DOHH2 (cell line): ENCODE measurements around the gene RHOT2.

Experiments
- H3F3A ChIP-seq: fragments of 200-600 bp; sonication (generic), shearing (Covaris generic); 2 replicates; pipeline ENCODE4 v1.6.0; 2016; ENCODE audit warnings: antibody characterized with exemption, mild to moderate bottlenecking; ENCODE audit not compliant: control insufficient read depth, insufficient read depth
- H3K27ac ChIP-seq: fragments of 200-600 bp; sonication (generic); 2 replicates; pipeline ENCODE4 v1.5.1; 2014; ENCODE audit warnings: low read depth, mild to moderate bottlenecking, low read length, moderate library complexity
- H3K27me3 ChIP-seq: fragments of 200-600 bp; sonication (generic); 2 replicates; pipeline ENCODE4 v1.6.1; 2014; ENCODE audit warnings: mild to moderate bottlenecking, low read length, mixed read lengths; ENCODE audit not compliant: control insufficient read depth
- H3K36me3 ChIP-seq: fragments of 200-600 bp; sonication (generic); 2 replicates; pipeline ENCODE4 v1.6.1; 2014; ENCODE audit warnings: mild to moderate bottlenecking, low read length, moderate library complexity, mixed read lengths; ENCODE audit not compliant: control insufficient read depth
- H3K4me1 ChIP-seq: fragments of 200-600 bp; sonication (generic); 2 replicates; pipeline ENCODE4 v1.6.1; 2014; ENCODE audit warnings: mild to moderate bottlenecking, low read length, mixed read lengths; ENCODE audit not compliant: control insufficient read depth
- H3K4me2 ChIP-seq: fragments of 200-600 bp; sonication (generic); 2 replicates; pipeline ENCODE4 v1.6.0; 2014; ENCODE audit warnings: mild to moderate bottlenecking, low read length, moderate library complexity
- H3K4me3 ChIP-seq: fragments of 200-600 bp; sonication (generic); 2 replicates; pipeline ENCODE4 v1.5.1; 2014; ENCODE audit warnings: mild to moderate bottlenecking, low read length, mixed read lengths
- H3K79me2 ChIP-seq: fragments of 200-600 bp; sonication (generic); 2 replicates; pipeline ENCODE4 v1.6.1; 2014; ENCODE audit warnings: mild to moderate bottlenecking, low read length, mixed read lengths; ENCODE audit not compliant: control insufficient read depth
- H3K9me2 ChIP-seq: fragments of 200-600 bp; sonication (generic); replicated peaks from 2 replicates; pipeline ENCODE4 v1.6.1; 2014; ENCODE audit warnings: mild to moderate bottlenecking, low read length, mixed read lengths; ENCODE audit not compliant: control insufficient read depth
- H3K9me3 ChIP-seq: fragments of 200-600 bp; sonication (generic); 2 replicates; pipeline ENCODE4 v1.6.1; 2014; ENCODE audit warnings: antibody characterized with exemption, low read length, mixed read lengths; ENCODE audit not compliant: control insufficient read depth, insufficient read depth
- H4K20me1 ChIP-seq: fragments of 200-600 bp; sonication (generic); 2 replicates; pipeline ENCODE4 v1.6.0; 2014; ENCODE audit warnings: low read depth, mild to moderate bottlenecking, antibody characterized with exemption, low read length, moderate library complexity; ENCODE audit not compliant: control insufficient read depth, insufficient read depth
- EZH2phosphoT487 ChIP-seq: fragments of 200-600 bp; sonication (generic); IDR thresholded peaks from 2 replicates; pipeline ENCODE4 v1.6.1; 2017; ENCODE audit warnings: borderline replicate concordance, mild to moderate bottlenecking, antibody characterized with exemption, low read length, moderate library complexity, mixed read lengths
- TF ChIP-seq, protein P1 (sequence below): fragments of 200-600 bp; sonication (generic); IDR thresholded peaks from one replicate; pipeline ENCODE4 v1.5.1; 2014; ENCODE audit warnings: antibody characterized with exemption, mild to moderate bottlenecking, low read depth, low read length; ENCODE audit not compliant: poor library complexity, severe bottlenecking

Gene RHOT2

GRCh38 chr16:702341-702740 is 34.4 kb downstream of the RHOT2 start:
- Histone ChIP-seq H3K36me3 (no peaks in the 10 kb centered on the region), H3K27me3 (peaks cover 61% of the 10 kb centered on the region), H3K4me2 (no peak overlapping the region), H3K4me3 (no peak overlapping the region), H3K9me2 (no peaks in the 10 kb centered on the region), H3K9me3 (no peaks in the 10 kb centered on the region), H3F3A (no peaks in the 10 kb centered on the region), H3K4me1 (no peaks in the 10 kb centered on the region), H3K79me2 (no peaks in the 10 kb centered on the region), H4K20me1 (no peaks in the 10 kb centered on the region), H3K27ac (no peak overlapping the region)
- no peak for TF ChIP-seq EZH2phosphoT487
- TF ChIP-seq, protein P1, sequence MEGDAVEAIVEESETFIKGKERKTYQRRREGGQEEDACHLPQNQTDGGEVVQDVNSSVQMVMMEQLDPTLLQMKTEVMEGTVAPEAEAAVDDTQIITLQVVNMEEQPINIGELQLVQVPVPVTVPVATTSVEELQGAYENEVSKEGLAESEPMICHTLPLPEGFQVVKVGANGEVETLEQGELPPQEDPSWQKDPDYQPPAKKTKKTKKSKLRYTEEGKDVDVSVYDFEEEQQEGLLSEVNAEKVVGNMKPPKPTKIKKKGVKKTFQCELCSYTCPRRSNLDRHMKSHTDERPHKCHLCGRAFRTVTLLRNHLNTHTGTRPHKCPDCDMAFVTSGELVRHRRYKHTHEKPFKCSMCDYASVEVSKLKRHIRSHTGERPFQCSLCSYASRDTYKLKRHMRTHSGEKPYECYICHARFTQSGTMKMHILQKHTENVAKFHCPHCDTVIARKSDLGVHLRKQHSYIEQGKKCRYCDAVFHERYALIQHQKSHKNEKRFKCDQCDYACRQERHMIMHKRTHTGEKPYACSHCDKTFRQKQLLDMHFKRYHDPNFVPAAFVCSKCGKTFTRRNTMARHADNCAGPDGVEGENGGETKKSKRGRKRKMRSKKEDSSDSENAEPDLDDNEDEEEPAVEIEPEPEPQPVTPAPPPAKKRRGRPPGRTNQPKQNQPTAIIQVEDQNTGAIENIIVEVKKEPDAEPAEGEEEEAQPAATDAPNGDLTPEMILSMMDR: no peak

DNA sequence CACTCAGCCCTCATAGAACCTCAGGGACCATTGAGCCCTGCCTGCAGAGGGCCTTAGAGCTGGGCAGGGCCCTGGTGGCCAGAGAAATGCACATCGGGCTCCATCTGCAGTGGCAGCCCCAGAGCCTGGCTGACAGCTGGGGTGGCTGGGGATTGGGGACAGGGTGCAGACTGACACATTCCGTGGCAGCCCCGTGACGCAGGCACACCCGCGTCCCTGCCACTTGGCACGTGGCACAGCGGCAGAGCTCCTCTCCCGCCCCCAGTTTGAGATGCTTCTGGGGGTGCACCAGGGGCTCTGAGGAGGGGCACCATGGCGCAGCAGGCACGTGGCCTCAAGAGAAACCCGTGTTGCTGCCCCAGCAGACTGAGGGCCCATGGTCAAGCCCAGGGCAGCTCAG is 35.5 kb downstream of the RHOT2 start:
- no peak overlapping the region for H3K27ac ChIP-seq
- H3K9me3 ChIP-seq: no peaks in the 10 kb centered on the region
- no peaks in the 10 kb centered on the region for H3K9me2 ChIP-seq
- no peaks in the 10 kb centered on the region for H4K20me1 ChIP-seq
- peaks cover 62% of the 10 kb centered on the region for H3K27me3 ChIP-seq
- no peaks in the 10 kb centered on the region for H3K36me3 ChIP-seq
- H3K79me2 ChIP-seq: no peaks in the 10 kb centered on the region
- no peak for TF ChIP-seq EZH2phosphoT487
- TF ChIP-seq, protein P1: no peak
- no peak overlapping the region for H3K4me3 ChIP-seq
- H3F3A ChIP-seq: no peaks in the 10 kb centered on the region
- no peak overlapping the region for H3K4me2 ChIP-seq
- H3K4me1 ChIP-seq: no peaks in the 10 kb centered on the region

- H3K4me1 ChIP-seq: no peaks in the 10 kb centered on the region
- peaks cover 65% of the 10 kb centered on the region for H3K27me3 ChIP-seq
- H3K9me2 ChIP-seq: no peaks in the 10 kb centered on the region
- no peaks in the 10 kb centered on the region for H3K79me2 ChIP-seq
- H3K4me2 ChIP-seq: no peak overlapping the region
- H3F3A ChIP-seq: no peaks in the 10 kb centered on the region
- H3K4me3 ChIP-seq: no peak overlapping the region
- no peaks in the 10 kb centered on the region for H3K9me3 ChIP-seq
- TF ChIP-seq, protein P1: no peak
- TF ChIP-seq EZH2phosphoT487: no peak
- no peaks in the 10 kb centered on the region for H4K20me1 ChIP-seq
- H3K27ac ChIP-seq: no peak overlapping the region
- H3K36me3 ChIP-seq: no peaks in the 10 kb centered on the region
Observed at GRCh38 chr16:704047-704446, 36.1 kb downstream of the RHOT2 start.
